Neural crest cell (in vitro differentiated cells): ENCODE results near the gene BZW2. TPM values are rescaled to one million over a fixed set of nuclear protein-coding genes. Genes with fewer than 3 reads are reported as not detected.

Experiments
- DNase-seq: peaks from one replicate; pipeline ENCODE4 v3.0.0; 2021; ENCODE audit warnings: low read depth, mixed read lengths, low spot score
- H3K27ac Mint-ChIP-seq: one replicate; pipeline ENCODE4 v1.8.0; 2021; ENCODE audit warnings: mild to moderate bottlenecking, mixed read lengths; ENCODE audit not compliant: unreplicated experiment
- H3K27me3 Mint-ChIP-seq: 2 replicates; pipeline ENCODE4 v1.8.0; 2021; ENCODE audit warnings: low read depth, mild to moderate bottlenecking, mixed read lengths
- H3K36me3 Mint-ChIP-seq: 2 replicates; pipeline ENCODE4 v1.8.0; 2021; ENCODE audit warnings: low read depth, mild to moderate bottlenecking, mixed read lengths
- H3K4me1 Mint-ChIP-seq: 2 replicates; pipeline ENCODE4 v1.8.0; 2021; ENCODE audit warnings: mixed read lengths
- H3K4me3 Mint-ChIP-seq: one replicate; pipeline ENCODE4 v1.8.0; 2021; ENCODE audit warnings: mild to moderate bottlenecking, mixed read lengths
- H3K9me3 Mint-ChIP-seq: 2 replicates; pipeline ENCODE4 v1.8.0; 2021; ENCODE audit warnings: mixed read lengths
- CTCF ChIP-seq: fragments of 200-600 bp; sonication (generic); conservative IDR thresholded peaks from 2 replicates; pipeline ENCODE4 v1.5.0; 2021; ENCODE audit warnings: antibody characterized with exemption, mild to moderate bottlenecking
- total RNA-seq: library from RNA; stranded (reverse); gene quantifications from 2 replicates; pipeline ENCODE4 v1.2.1, GENCODE V29; 2021

BZW2 gene
- total RNA-seq, 1 donor from 2014 or later: 98.2 TPM

- H3K4me3 Mint-ChIP-seq: no peak overlapping the region
- peaks cover 7% of the 10 kb centered on the region for H3K4me1 Mint-ChIP-seq
- H3K9me3 Mint-ChIP-seq: no peaks in the 10 kb centered on the region
- TF ChIP-seq CTCF: no peak
- DNase-seq: no peak
- no peak overlapping the region for H3K27ac Mint-ChIP-seq
- no peaks in the 10 kb centered on the region for H3K36me3 Mint-ChIP-seq
- H3K27me3 Mint-ChIP-seq: no peaks in the 10 kb centered on the region
Measured at GRCh38 chr7:16719699-16720098, 73.7 kb downstream of the BZW2 start.

DNA sequence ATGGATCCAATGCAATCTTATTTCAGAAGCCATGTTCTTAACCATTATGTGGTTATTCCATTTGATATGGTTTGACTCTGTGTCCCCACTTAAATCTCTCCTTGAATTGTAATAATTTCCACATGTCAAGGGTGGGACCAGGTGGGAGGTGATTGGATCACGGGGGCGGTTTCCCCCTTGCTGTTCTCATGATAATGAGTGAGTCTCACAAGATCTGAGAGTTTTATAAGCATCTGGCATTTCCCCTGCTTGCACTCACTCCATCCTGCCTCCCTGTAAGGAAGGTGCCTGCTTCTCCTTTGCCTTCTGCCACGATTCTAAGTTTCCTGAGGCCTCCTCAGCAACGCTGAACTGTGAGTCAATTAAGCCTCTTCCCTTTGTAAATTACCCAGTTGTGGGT lies 75.6 kb downstream of the BZW2 start:
- no peak overlapping the region for H3K4me3 Mint-ChIP-seq
- peaks cover 7% of the 10 kb centered on the region for H3K4me1 Mint-ChIP-seq
- H3K27ac Mint-ChIP-seq: no peak overlapping the region

DNA sequence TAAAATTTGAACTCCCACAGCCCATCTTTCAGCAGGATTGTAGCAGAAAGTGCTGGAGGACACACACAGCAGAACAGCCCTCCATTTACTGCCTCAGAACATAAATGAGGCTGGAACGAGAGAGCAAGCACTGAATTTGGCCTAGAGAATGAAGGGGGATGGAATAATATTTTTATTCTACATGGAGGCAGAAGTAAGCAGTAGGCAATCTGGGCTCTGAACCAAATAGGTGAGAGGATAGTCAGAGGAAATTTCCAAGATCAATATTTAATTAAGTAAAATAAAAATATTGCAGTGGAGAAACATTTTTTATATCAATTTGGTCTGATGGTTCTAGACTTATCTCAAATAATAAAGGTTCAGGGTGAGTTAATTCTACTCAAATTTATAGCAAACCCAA lies 78.4 kb downstream of the BZW2 start:
- Mint-ChIP-seq H3K9me3 (no peaks in the 10 kb centered on the region), H3K27me3 (no peaks in the 10 kb centered on the region), H3K4me1 (peaks cover 7% of the 10 kb centered on the region), H3K4me3 (no peak overlapping the region), H3K36me3 (no peaks in the 10 kb centered on the region), H3K27ac (no peak overlapping the region)
- no peak for DNase-seq
- TF ChIP-seq CTCF: no peak

More for the DNA sequence above, 75.6 kb downstream of the BZW2 start:
- no peaks in the 10 kb centered on the region for H3K9me3 Mint-ChIP-seq
- H3K27me3 Mint-ChIP-seq: no peaks in the 10 kb centered on the region
- no peaks in the 10 kb centered on the region for H3K36me3 Mint-ChIP-seq
- DNase-seq: no peak
- TF ChIP-seq CTCF: no peak

DNA sequence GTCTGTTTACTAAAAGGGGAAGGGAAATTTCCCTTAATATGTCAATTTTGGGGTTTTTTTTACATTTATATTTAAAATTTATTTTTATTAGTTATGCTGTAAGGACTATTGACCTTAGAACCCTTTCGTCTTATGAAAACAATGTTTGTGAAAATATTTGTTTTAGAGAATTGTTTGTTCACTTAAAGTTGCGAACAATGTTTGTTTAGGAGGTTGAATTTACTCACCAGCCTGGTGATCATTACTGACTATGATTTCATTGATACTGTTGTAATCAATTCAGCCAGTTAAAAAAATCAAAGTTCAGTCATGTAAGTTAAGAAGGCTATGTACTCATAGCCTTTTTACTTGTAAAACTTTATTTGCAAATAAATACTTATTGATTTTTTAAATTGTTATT lies 80.2 kb downstream of the BZW2 start:
- Mint-ChIP-seq H3K9me3 (no peaks in the 10 kb centered on the region), H3K27ac (no peak overlapping the region), H3K4me1 (peaks cover 7% of the 10 kb centered on the region), H3K27me3 (no peaks in the 10 kb centered on the region), H3K4me3 (no peak overlapping the region), H3K36me3 (no peaks in the 10 kb centered on the region)
- TF ChIP-seq CTCF: no peak
- DNase-seq: no peak

DNA sequence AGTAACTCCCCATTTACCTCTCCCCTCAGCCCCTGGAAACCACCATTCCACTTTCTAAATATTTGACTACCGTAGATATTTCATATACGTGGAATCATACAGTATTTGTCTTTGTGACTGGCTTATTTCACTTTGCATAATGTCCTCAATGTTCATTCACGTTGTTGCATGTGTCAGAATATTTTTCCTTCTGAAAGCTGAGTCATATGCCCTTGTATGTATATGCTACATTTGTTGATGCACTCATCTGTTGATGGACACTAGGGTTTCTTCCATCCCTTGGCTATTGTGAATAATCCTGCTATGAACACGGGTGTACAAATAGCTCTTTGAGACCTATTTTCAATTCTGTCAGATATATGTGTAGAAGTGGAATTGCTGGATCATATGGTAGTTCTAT lies 81.8 kb downstream of the BZW2 start:
- Mint-ChIP-seq H3K4me3 (no peak overlapping the region), H3K27ac (no peak overlapping the region), H3K36me3 (no peaks in the 10 kb centered on the region), H3K4me1 (peaks cover 6% of the 10 kb centered on the region), H3K27me3 (no peaks in the 10 kb centered on the region), H3K9me3 (no peaks in the 10 kb centered on the region)
- DNase-seq: no peak
- TF ChIP-seq CTCF: no peak

DNA sequence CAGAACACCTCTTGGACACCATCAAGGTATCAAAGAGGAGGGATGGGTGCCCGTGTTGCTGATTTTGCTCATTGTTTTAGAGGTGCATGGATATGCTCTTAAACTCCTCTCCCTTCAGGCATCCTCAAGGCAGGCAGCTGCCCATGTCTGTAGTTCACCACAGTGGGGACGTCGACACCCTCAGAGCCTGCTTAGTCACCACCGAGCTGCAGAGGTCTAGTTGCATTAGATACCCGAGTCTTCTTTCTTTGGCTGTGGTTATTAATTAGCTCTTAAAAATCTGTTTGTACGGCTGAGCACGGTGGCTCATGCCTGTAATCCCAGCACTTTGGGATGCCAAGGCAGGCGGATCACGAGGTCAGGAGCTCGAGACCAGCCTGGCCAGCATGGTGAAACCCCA lies 82.8 kb downstream of the BZW2 start:
- TF ChIP-seq CTCF: no peak
- Mint-ChIP-seq H3K27me3 (no peaks in the 10 kb centered on the region), H3K27ac (peak overlapping the region; percentile 86), H3K4me3 (no peak overlapping the region), H3K9me3 (no peaks in the 10 kb centered on the region), H3K4me1 (peaks cover under 1% of the 10 kb centered on the region), H3K36me3 (no peaks in the 10 kb centered on the region)
- no peak for DNase-seq
